ENCODE results near the gene SLC35E4.
"Not testable (repeated sequence)": the region's sequence is repeated elsewhere in the genome, so short reads cannot be mapped to it uniquely, and the experiment has no call there.

Gene SLC35E4

DNA sequence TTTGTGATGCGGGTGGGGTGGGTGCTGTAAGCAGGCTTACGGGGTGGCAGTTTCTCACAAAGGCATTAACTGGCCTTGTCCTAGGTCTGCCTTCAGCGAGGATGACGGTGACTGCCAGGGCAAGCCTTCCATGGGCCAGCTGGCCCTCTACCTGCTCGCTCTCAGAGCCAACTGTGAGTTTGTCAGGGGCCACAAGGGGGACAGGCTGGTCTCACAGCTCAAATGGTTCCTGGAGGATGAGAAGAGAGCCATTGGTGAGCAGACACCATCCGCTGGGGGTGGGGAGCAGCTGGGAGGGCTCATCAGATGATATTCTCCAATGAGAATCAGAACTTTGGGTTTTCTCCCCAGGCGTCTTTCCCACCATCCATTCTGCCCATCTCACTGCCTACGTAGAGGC lies 22.8 kb upstream of the SLC35E4 start:
- no peak for DNase-seq (ENCODE audit: low spot score)
- TF ChIP-seq, protein P1, sequence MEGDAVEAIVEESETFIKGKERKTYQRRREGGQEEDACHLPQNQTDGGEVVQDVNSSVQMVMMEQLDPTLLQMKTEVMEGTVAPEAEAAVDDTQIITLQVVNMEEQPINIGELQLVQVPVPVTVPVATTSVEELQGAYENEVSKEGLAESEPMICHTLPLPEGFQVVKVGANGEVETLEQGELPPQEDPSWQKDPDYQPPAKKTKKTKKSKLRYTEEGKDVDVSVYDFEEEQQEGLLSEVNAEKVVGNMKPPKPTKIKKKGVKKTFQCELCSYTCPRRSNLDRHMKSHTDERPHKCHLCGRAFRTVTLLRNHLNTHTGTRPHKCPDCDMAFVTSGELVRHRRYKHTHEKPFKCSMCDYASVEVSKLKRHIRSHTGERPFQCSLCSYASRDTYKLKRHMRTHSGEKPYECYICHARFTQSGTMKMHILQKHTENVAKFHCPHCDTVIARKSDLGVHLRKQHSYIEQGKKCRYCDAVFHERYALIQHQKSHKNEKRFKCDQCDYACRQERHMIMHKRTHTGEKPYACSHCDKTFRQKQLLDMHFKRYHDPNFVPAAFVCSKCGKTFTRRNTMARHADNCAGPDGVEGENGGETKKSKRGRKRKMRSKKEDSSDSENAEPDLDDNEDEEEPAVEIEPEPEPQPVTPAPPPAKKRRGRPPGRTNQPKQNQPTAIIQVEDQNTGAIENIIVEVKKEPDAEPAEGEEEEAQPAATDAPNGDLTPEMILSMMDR (IDR thresholded peaks at IDR 0.05) = no peak
- no peak overlapping the region for H3K27ac ChIP-seq
- H3K4me3 ChIP-seq = no peak overlapping the region

GRCh38 chr22:30614268-30614667 lies 21.3 kb upstream of the SLC35E4 start:
- H3K27ac ChIP-seq = no peak overlapping the region
- no peak overlapping the region for H3K4me3 ChIP-seq
- TF ChIP-seq, protein P1 (IDR thresholded peaks at IDR 0.05) = no peak
- no peak for DNase-seq (ENCODE audit: low spot score)

GRCh38 chr22:30614879-30615278 lies 20.7 kb upstream of the SLC35E4 start:
- TF ChIP-seq, protein P1 (IDR thresholded peaks at IDR 0.05) = no peak
- no peak for DNase-seq (ENCODE audit: low spot score)
- Histone ChIP-seq H3K4me3 (no peak overlapping the region), H3K27ac (peak overlapping the region in 1 of 2 donors; percentile 28)

DNA sequence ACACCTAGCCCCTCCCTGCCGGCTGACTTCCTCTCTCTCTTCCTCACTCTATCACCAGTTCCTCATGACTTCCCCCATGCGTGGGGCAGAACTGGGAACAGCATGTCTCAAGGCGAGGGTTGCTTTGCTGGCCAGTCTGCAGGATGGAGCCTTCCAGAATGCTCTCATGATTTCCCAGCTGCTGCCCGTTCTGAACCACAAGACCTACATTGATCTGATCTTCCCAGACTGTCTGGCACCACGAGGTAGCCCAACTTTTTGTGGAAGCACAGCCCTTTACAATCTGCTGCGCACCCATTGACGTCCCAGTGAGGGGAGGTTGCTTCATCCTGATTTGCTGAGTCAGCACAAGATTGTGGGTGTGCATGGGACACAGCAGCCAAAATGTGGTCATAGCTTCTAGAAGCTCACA lies 20.0 kb upstream of the SLC35E4 start:
- H3K27ac ChIP-seq = peak overlapping the region in 1 of 2 donors; percentile 28
- no peak for DNase-seq (ENCODE audit: low spot score)
- TF ChIP-seq, protein P1 (IDR thresholded peaks at IDR 0.05) = no peak
- no peak overlapping the region for H3K4me3 ChIP-seq

GRCh38 chr22:30617819-30618218 lies 17.8 kb upstream of the SLC35E4 start:
- H3K4me3 ChIP-seq = no peak overlapping the region
- TF ChIP-seq, protein P1 (IDR thresholded peaks at IDR 0.05) = no peak
- no peak overlapping the region for H3K27ac ChIP-seq
- DNase-seq (ENCODE audit: low spot score) = no peak

DNA sequence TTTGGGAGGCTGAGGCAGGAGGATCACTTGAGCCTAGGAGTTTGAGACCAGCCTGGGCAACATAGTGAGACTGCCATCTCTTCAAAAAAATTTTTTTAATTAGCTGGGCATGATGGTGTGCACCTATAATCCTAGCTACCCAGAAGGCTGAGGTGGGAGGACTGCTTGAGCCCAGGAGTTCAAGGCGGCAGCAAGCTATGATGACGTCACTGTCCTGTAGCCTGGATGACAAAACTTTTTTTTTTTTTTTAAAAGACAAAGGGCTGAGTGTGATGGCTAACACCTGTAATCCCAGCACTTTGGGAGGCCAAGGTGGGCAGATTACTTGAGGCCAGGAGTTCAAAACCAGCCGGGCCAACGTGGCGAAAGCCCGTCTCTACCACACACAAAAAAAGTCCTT lies 15.7 kb upstream of the SLC35E4 start:
- not testable (repeated sequence) for H3K27ac ChIP-seq; H3K4me3 ChIP-seq; DNase-seq (ENCODE audit: low spot score)

DNA sequence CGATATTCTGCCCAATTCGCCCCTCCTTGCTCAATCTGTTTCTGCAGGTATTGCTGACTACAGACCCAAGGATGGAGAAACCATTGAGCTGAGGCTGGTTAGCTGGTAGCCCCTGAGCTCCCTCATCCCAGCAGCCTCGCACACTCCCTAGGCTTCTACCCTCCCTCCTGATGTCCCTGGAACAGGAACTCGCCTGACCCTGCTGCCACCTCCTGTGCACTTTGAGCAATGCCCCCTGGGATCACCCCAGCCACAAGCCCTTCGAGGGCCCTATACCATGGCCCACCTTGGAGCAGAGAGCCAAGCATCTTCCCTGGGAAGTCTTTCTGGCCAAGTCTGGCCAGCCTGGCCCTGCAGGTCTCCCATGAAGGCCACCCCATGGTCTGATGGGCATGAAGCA lies 9.2 kb upstream of the SLC35E4 start:
- Histone ChIP-seq H3K27ac (no peak overlapping the region), H3K4me3 (no peak overlapping the region)
- DNase-seq (ENCODE audit: low spot score) = no peak
- TF ChIP-seq, protein P1 (IDR thresholded peaks at IDR 0.05) = no peak

DNA sequence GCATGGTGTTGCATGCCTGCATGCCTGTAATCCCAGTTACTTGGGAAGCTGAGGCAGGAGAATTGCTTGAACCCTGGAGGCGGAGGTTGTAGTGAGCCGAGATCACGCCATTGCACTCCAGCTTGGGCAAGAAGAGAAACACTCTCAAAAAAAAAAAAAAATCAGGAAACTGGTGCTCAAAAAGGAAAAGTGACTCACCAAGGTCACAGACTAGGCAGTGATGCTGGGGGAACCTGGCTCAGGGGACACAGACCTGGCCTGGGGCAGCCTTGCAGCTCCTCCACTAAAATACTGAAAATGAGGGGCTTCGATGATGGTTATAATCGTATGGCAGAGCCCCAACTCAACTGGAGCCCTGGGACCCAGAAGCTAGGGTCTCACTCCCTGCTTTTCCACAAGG lies 8.1 kb upstream of the SLC35E4 start:
- DNase-seq (ENCODE audit: low spot score) = no peak
- H3K4me3 ChIP-seq = no peak overlapping the region
- TF ChIP-seq, protein P1 (IDR thresholded peaks at IDR 0.05) = no peak
- H3K27ac ChIP-seq = no peak overlapping the region
